Putamen (tissue), 1 donor: ENCODE data around the gene LRRC7.

ENCODE experiments used
- DNase-seq: peaks from one replicate; pipeline ENCODE4 v3.0.0-alpha.2; 2016; ENCODE audit warnings: low spot score

Gene LRRC7

DNA sequence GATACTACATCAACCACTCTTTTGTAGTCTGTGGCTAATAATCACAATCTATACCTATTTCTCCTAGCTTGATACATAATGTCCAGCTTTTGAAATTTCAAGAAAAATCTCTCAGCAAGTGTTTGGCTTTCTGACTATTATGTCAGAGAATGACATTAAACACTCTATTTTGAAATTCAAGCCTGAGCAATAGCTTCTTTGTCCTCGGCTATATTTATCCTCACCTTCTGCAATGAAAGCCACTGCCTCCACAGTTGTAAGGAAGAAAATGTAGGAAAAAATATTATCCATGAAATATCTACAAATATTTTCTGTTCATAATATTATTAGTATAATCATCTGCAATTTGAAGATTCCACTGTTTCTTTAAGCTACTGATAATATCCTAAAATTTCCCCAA, 22.1 kb downstream of the LRRC7 start:
- no peak for DNase-seq

DNA sequence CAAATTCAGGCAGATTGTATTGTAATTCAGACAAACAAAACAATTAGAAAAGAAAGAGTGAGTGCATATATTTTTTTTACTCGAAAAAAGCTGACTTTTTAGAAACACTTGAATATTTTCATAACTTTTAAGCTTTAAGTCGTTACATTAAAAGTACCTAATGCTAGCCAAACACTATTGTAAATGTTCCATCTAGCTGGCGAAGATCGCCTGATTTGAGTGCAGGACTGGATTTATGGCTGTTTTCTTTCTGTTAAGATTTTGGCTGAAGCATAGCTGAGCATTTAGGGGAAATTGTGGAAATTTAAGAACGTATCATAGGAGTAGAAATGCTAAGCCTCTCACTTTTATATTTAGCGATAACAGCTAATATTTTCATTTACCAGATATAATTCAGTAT, 24.6 kb downstream of the LRRC7 start:
- no peak for DNase-seq

- DNase-seq: no peak
Observed at GRCh38 chr1:69595486-69595885, 27.8 kb downstream of the LRRC7 start.

- no peak for DNase-seq
Observed at GRCh38 chr1:69611316-69611715, 43.6 kb downstream of the LRRC7 start.

GRCh38 chr1:69613414-69613813, 45.7 kb downstream of the LRRC7 start:
- DNase-seq: no peak

- DNase-seq: no peak
Observed at GRCh38 chr1:69638673-69639072, 71.0 kb downstream of the LRRC7 start.

GRCh38 chr1:69639159-69639558, 71.4 kb downstream of the LRRC7 start:
- no peak for DNase-seq

GRCh38 chr1:69643266-69643665, 75.5 kb downstream of the LRRC7 start:
- DNase-seq: no peak

GRCh38 chr1:69645477-69645876, 77.8 kb downstream of the LRRC7 start:
- no peak for DNase-seq

- DNase-seq: no peak
Observed at GRCh38 chr1:69648486-69648885, 80.8 kb downstream of the LRRC7 start.

DNA sequence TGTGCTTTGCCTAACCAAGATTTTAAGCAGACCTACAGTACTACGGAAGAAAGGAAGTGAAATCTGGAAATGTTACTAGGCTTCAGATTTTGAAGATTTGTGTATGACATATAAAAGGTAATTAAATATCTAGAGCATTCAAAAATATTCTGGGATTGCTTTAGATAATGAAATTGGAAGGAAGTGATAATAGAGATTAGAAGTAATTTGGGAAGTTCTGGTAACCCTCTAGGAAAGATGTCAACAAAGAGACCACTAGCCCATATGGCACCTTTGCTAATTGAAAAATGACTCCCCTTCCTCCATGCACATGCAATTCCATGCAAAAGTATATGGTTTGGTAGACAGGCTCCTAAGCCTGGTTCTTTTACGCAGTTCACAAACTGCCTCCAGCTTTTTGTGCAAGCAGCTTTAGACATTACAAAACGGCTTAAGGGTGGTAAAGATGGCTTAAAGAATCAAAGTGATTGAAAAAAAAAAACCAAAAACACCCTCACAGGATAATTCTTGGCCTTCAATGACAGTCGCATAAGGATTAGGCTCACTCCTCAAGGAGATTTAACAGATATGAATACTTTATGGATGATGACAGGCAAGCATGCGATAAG, 81.8 kb downstream of the LRRC7 start:
- no peak for DNase-seq

- DNase-seq: no peak
Observed at GRCh38 chr1:69650779-69651178, 83.1 kb downstream of the LRRC7 start.

DNA sequence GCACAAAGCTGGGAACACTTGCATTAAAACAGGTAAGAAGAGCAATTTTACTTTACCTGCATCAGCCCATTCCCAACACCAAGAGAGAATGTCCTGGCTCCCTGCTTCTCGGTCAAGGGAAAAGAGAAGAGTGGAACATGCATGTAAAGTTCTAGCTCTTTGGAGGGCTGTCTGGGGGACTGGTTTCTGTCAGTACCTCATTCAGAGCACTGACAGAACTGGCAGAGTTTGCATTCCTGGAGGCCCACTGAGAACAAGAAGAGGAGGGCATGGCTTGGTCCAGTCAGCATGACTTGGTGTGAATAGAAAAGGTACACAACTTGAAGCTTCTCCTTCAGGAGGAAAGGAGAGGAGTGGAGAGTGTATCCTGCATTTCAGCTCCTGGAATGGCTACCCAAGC, 83.9 kb downstream of the LRRC7 start:
- no peak for DNase-seq

- no peak for DNase-seq
Observed at GRCh38 chr1:69657971-69658370, 90.2 kb downstream of the LRRC7 start.

DNA sequence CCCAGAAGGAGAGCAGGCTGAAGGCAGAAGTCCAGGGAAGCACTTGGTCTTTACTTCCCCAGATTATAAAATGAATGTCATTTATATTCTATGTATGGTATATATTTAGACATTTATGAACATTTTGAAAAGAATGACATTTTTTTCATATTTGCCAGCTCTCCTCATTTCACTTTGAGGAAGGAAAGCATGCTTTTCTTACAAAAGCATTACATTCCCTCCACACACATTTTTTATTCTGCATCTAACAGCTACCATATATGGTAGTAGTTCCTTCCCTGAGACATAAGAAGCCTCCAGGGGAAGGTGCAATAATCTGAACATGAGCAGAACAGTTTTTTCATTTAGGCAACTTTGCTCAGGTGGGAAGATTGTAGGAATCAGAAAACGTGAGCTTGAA, 94.0 kb downstream of the LRRC7 start:
- DNase-seq: no peak

GRCh38 chr1:69662321-69662720, 94.6 kb downstream of the LRRC7 start:
- peak; percentile 78 for DNase-seq

- DNase-seq: peak; percentile 39
Observed at GRCh38 chr1:69671363-69672010, 103.8 kb downstream of the LRRC7 start.

GRCh38 chr1:69673321-69673720, 105.6 kb downstream of the LRRC7 start:
- DNase-seq: no peak

- no peak for DNase-seq
Observed at GRCh38 chr1:69679965-69680364, 112.2 kb downstream of the LRRC7 start.

DNA sequence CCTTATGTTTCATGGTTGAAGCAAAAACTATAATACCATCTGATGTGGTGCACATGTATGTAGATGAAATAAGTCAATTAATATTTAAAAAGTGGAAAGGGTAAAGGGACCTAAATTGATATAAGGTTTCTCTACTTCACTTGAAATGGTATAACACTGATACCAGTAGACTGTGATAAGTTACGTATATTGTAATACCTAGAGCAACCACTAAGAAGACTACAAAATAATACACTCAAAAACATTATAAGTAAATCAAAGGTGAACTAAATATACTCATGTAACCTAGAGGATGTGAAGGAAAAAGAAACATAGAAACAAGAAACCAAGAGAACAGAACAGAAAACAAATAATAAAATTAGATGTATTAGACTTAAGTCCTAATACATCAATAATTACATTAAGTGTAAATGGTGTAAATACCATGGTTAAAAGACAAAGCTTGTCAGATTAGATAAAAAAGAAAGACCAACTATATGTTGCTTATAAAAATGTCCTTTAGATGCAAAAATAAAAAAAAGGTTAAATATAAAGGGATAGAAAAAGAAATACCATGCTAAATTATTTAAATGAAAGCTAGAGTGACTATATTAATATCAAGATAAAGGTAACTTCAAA, 118.8 kb downstream of the LRRC7 start:
- no peak for DNase-seq

GRCh38 chr1:69688193-69688592, 120.5 kb downstream of the LRRC7 start:
- no peak for DNase-seq

DNA sequence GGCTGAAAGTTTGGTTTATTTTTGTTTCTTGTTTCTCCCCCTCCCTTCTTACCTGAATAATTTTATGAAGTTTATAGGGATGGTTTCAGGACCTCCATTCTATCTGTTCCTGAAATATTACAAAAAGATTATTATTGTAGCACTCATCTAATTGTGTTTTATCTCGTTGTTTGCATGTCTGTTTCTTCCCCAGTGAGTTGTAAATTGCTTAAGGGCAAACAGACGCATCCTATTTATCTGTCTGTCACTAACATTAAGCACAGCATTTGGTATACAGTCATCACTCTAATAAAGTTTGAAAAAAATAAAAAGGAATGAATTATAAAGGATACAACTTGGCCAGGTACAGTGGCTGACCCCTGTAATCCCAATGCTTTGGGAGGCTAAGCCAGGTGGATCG, 123.5 kb downstream of the LRRC7 start:
- no peak for DNase-seq

DNA sequence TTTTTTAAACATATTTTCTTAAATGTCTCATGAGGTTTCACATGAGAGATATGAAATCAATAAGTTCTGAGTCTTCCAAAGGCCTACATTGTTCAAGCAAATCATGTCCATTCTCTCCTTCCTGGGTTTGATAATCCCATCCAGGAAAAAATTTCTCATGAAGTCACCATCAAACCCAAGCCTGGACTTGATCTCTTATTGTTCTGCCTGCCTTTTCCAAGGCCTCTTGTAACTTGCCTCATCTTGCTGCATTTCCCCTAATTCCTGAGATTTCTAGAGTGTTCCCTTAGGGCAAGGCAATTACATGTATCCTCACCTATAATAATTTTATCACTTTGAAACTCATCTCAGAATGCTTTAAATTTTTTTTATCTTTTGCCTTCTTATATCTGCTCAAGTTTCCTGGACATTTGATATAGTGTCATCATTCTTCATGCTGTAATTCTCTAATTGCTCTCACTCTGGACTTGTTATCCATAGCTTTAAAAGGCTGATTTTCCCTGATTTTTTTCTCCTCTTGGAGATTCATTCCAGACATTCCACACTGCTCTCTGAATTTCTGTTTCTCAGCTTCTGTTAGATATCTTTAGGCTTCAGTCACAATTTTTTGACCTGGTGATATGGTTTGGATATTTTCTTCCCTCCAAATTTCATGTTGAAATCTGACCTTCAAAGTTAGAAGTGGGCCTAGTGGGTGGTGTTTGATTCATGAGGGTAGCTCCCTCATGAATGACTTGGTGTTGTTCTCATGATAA, 126.4 kb downstream of the LRRC7 start:
- no peak for DNase-seq
